Stimulated activated CD4-positive, alpha-beta T cell treated with anti-CD3 and anti-CD28 coated beads, TNF-alpha, amount 100 ng/mL, for 48 hours (primary cell): Measurements from ENCODE around the gene TAB2.
"Not testable (repeated sequence)": the region's sequence is repeated elsewhere in the genome, so short reads cannot be mapped to it uniquely, and the experiment has no call there.

Experiments used
- DNase-seq, 3 donors: peaks; one replicate each; pipeline ENCODE4 v3.0.0-alpha.2; 2020; ENCODE audit warnings: low read depth in 3 of 3

TAB2 gene

DNA sequence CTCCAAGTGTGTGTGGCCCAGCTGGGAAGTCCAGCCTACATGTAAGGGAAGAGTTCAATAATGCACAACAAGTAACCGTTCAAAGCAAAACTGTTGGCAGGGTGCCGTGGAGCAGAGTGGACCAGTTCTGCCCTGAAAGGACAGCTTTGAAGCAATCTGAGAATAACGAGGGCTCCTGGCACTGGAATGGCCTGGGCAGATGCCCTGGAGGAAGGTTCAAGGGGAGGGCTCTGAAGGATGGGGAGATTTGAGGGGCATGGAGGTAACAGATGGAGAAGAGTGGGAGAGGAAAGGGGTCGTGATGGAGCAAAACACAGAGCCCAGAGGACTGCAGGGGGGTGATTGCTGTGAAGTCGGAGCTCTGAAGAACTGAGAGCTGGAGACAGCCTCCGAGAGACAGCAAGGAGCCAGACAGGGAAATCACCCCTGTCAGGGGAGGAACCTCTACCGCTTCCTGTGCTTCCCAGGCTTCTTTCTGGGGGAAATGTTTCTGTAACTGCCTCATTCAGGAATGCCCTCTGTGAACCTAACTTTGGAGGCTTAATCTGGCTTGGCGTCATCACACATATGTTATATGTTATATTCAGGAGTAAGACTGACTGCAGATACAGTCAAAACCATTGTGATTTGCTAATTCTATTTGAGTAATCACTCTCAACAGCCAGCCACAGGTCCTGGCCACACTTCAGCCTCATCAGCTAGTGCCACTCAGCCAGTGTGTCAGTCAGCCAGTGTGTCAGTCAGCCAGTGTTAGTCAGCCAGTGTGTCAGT is 126.1 kb downstream of the TAB2 start:
- no peak for DNase-seq

DNA sequence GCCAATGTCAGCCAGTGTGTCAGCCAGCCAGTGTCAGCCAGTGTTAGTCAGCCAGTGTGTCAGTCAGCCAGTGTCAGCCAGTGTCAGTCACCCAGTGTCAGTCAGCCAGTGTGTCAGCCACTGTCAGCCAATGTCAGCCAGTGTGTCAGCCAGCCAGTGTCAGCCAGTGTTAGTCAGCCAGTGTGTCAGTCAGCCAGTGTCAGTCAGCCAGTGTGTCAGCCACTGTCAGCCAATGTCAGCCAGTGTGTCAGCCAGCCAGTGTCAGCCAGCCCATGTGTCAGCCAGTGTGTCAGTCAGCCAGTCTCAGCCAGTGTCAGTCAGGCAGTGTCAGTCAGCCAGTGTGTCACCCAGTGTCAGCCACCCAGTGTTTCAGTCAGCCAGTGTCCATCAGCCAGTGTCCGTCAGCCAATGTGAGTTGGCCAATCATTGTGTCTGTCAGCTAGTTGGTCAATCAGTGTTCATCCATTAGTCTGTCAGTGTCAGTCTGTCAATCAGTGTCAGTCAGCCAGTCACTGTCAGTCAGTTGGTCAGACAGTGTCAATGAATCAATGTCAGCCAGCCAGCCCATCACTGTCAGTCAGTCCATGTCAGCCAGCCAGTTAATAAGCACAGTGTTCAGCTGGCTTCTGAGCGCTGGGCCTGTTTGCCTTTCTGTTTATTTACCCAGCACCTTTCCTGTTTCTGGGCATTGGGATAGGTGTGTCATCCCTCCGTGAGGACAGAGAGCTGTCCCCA is 127.0 kb downstream of the TAB2 start:
- DNase-seq: not testable (repeated sequence)

DNA sequence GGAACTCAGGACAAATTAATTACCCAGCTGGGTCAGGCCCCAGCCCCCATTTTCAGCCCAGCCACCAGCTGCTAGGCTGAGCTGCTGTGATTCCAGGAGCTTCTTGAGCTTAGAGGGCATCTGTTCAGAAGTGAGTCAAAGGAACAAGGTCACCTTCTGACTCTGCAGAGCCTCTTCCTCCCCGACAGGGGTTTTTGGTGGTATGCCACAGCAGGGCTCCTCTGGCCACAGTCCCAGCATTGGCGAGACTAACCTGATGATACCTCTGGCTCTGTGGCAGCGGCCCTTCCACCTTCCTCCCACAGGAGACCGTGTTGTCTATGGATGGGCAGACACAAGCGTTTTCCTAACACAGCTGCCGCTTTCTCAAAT is 127.6 kb downstream of the TAB2 start:
- DNase-seq: no peak

DNA sequence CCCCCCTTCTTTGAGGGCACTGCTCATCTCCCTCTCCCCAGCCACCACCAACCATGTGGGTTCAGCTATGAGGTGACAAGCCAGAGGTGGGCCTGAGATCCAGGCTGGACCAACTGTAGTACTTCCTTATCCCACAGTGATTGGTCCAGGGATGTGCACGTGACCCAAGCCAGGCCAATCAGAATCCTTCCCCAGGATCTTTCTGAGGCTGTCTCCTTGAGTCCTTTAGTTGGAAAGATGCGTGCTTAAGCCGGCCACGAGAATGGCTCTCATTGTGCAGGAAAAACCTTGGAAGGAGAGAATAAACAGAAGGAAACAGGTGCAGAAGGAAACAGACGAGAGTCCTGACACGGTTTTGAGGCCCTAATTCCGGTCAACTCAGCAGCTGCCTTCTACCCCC is 128.1 kb downstream of the TAB2 start:
- DNase-seq: no peak

DNA sequence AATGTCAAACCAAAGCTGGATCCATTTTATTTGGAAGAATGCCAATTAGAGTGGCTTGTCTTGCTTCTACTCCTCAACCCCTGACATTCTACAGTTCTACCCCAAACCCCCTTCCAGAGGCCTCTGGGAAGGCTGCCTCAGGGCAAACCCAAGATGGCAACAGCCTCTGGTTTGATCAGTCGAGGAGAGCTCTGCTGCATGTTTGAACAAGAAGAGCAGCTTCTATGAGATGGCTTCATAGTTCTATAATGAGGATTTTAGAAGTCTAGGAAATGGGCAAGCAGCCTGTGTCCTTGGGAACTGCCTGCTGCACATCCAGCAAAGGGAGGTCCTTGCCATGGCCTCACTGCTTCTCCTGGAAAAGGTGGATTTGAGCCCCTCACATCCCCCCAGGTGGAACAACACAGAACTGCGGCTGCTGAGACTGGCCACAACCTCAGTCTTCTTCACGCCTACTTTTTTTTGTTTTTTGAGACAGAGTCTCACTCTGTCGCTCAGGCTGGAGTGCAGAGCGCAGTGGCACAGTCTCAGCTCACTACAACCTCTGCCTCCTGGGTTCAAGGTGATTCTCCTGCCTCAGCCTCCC is 129.4 kb downstream of the TAB2 start:
- DNase-seq: no peak

DNA sequence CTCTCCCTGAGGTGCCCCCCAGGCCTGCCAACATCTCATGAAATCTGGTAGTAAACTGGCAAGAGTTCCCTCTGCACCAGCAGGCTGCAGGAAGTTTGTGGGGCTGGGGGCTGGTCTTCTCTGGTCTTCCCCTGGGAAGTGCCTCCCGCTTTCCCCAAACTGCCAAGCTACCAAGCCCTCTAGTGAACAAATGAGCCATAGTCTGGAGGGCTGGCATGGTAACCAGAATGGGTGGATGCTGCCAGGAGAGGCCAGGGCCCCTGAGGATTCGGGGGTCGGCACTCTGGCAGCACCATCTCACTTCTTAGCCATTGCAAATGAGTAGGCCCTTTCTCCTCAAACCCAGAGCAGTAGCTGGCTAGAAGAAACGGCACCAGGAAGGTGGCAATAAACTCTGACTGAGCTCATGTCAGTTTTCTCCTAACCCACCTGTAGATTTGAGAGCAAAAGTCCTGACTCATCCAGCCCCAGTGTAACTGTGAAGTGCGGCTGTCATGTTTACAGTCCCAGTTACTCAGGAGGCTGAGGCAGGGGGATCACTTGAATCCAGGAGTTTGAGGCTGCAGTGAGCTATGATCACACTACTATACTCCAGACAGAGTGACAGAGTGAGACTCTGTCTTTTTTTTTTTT is 131.4 kb downstream of the TAB2 start:
- DNase-seq: no peak

DNA sequence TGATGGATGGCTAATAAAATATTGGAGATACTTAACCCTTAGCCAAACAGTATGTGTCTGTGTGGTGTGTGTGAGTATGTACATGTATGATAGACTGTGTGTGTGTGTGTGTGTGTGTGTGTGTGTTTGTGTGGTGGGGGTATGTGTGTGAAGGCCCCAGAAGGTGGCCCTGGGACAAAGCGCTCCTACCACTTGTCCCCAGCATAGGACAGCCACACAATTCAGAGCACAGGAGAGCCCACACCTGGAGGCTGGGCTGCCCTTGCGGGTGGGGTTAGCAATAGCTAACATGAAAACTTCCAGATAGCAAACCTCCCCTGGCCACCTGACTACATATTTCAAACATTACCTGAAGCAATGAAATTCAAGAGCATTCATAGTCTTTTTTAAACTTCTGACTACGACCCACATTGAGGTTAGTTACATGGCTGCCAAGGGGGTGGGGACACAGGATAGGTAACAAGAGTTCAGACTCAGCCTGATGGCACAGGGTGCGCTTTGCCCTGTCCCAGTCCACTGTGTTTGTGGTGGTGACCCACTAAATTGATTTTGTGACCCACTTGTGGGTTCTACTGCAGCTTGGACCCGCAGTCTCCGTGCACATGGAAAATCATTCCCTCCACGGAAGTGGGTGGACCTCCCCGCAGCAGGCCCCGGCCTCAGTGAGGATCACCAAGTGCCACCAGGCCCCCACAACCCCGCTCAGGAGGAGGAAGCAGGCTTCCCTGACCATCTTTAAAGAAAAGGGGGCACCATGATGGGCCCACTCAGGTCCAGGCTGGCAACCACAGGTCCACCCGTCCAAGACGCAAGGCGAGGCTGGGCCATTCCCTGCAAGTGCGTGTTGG is 132.5 kb downstream of the TAB2 start:
- no peak for DNase-seq

DNA sequence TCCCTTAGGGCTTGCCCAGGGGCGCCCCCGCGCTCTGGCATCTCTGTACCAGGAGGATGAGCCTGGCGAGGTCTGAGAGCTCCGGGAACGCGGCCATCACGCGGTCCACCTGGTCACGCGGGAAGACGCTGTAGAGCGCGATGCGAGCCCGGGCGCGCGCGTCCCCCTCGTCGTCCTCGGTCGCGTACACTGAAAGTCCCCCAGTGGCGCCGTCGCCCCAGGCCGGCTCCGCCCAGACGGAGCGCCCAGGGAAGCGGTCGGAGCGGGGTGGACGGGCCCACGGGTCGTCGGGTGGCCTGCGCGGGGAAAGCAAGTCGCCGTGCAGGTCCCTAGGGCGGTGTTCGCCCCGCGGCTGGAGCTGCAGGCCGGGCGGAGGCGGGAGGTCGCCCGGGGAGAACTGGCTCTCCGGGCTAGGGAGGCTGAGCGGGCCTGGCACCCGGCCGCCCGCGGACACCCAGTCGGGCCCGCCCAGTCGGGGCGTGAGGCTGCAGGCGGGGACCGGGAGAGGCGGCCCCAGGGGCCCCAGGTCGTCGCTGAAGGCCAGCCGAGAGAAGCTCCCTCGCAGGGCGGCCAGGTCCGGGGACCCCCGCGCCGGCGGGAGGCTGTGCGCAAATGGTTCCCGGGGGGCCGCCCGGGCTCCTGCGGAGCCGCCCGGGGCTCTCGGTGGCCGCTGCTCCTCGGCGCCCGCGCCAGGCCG is 133.3 kb downstream of the TAB2 start:
- no peak for DNase-seq

DNA sequence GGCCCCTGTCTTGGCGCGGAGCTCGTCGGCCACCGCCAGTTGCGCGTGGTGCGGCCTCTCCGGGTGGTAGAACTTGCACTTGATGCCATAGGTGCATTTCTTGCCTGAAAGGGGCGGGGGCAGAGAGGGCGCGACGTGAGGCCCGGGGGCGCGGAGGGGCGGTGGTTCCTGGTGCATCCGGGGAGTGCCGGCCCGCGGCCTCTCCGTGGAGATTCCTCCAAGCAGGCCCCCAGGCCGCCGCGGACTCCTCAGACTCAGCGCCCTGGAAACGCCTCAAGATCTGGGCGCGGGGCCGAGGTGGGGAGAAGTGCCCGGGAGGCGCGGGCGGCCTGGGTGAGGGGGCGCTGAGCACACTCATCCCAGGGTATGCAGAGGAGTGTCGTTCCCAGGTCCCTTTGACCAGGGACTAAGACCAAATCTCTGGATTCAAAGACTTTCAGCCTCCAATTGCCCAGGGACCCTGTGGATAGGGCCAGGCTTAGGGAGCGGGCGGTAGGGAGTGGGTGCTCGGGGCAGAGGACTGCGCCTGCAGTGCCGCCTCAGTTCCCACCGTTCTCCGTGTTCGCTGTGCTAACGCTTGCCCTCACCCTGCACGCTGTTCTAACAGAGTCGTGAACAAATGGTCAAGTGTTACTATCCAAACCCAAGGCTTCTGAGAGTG is 134.0 kb downstream of the TAB2 start:
- DNase-seq: no peak

DNA sequence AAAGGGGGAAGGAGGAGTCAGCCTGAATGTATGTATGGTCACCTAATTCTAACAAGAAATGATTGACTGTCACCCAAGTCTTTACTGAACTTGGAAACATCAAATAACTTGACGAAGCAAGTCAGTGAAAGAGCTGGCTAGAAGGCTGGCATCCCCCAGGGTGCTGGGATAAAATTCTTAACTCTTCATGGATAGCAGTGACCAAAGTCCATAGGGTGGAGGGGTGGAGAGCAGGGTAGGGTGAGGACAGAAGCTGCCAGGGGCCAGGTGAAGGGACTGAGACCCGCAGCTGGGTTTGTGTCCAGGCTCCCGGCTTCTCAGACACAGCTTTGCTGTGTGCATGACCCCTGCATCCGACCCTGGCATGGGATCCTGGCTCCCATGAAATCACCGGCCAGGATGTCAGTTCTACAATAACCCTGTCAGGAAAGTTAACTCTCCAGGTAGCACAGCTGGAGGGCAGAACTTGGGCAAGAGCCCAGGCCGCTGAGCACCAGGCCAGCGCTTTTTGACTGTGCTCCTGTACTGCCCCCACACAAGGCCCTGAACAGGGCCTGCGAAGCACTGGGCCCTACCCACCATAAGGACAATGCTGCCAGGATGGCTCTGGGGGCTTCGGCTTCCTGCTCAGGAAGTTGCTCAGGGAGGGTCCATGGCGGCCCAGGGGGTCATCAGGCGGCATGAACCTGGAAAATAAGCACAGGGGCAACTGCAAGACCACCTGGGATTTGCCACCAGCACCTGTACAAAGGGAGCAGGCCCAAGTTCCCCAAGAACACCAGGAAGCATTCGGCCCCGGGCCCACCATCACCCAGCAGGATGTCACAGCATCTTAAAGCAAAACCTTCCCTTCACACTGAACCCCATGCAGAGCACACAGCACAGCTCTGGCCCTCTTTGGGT is 134.8 kb downstream of the TAB2 start:
- DNase-seq: no peak

DNA sequence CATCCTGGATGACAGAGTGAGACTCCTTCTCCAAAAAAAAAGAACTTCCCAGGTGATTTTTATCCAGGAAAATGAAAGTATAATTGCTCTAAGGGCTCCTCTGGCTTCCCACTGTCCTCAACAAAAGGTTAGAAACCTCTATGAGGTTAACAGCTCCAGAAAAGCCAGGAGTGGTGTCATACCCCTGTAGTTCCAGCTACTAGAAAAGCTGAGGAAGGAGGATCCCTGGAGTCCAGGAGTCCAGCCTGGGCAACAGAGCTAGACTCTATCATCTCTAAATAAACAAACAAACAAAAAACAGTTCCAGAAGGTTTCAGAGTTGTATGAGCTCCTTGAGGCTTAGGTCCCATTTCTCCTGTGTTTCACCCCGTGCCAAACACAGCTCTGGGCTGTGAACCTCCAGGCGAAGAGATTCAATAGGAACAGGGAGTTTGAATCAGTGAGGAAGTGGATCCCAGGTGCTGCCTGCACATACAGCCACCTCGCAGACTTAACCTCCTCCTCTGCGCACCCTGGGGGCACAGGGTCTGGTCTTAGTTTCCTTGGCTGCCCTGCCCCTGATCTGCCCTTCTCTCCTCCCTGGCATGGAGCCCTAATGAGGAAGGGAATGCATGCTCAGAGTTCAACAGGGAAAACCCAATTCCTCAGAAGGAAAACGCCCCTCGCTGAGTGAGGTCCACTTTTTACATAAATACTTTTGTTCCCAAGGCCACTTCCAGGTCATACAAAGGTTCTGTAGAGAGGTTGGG is 136.3 kb downstream of the TAB2 start:
- no peak for DNase-seq

DNA sequence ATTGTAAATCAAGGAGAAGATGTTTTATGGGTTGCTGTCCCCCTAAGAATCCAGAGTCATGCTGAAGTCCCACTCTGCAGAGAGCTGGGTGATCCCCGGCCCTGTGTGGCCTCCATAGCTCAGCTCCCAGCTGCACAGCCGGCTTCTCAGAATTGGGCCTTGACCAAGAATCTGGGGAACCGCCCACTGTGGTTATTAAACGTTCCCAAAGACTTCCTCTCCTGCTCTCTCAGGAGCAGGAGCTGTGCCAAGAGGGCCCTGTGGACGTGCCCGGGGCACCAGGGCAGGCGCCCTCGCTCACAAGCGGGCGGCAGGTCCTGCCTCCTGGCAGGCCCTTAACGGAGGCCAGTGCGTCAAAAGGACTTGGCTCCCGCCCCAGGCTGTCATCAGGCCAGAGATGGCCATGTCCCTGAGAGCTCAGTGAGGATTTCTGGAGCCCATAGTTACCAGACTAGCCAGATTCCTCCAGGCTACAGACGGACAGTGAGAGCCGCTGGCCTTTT is 136.9 kb downstream of the TAB2 start:
- no peak for DNase-seq

DNA sequence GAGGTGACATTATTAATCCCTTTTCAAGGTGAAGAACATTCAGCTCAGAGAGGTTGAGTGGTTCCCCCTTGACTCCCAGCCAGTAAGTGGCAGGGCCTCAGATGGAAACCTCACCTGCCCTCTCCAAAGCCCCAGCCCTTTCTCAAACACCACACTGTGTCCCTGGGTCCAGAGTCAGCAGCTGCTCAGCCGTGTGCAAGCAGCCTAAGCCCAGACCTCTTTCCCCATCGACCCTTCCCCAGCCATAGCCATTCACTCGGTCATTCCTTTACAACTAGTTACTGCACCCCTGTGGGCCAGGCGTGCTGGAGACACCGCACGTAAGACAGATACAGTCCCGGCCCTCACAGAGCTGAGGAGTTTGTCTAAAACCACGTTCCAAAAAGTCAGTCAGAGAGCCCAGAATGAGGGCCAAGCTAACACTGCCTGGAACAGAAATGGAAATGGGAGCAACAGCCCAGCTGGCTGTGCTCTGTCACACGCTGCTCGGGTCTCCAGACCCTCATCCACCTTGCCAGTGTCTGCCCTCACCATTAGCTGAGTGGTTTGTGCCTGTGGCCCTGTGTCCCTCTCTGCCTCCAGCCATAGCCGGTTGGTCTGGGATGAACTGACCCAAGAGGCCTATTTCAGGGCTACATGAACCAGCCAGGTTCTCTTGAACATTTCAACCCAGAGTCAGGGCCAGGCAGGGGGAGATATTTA is 137.7 kb downstream of the TAB2 start:
- no peak for DNase-seq

DNA sequence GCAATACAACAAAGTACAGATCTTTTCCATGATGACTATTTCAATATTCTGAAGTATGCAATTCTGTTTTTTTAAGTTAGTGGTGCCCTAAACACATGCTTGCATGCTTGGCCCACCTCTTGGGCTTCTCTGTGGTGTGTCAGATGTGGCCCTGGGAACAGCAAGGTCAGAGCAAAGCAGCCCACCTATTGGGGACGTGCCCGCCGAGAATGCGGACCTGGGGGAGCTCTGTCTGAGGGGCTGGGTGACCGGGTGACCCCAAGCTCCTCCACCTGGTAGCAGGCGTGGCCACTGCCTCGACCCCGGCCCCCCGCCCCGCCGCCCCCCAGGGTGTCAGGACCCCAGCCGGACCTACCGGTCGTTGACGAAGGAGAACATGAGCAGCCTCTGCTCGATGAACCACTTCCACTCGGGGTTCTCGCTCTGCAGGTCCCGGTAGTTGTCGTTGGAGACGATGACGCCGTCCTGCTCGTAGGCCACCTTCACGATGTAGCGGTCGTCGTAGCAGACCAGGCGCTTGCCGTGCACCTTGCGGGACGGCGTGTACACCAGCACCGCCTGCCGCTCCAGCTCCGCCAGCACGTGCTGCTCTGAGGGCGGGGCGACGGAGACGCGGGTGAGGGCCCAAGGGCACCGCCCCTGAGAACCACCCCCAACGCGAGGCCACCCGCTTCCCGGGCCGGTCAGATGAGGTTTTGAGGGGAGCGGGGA is 139.0 kb downstream of the TAB2 start:
- DNase-seq: no peak

DNA sequence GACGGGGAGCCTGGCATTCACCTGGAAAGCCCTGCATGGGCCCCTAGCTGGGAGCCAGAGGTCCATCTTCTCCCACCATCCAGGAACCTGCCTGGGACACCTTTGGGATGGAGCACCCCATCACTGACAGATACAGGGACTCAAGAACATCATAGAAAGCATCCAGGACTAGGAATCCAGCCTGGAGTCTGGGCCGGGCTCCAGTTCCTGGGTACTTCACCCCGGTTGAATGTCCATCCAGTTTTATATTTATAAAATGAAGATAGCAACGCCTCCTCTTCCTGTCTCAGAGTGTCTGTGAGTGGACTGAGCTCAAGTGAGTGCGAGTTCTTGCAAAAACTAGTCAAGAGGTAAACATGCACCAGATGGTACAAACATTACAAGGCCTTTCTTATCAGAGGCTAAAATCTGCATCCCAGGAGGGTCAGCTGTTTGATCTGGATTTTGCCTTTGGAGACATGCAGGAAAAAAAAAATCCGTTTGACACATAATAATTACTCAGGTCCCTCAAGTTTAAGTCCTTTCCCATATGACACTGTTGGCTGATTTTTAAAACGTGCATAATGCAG is 139.9 kb downstream of the TAB2 start:
- no peak for DNase-seq

DNA sequence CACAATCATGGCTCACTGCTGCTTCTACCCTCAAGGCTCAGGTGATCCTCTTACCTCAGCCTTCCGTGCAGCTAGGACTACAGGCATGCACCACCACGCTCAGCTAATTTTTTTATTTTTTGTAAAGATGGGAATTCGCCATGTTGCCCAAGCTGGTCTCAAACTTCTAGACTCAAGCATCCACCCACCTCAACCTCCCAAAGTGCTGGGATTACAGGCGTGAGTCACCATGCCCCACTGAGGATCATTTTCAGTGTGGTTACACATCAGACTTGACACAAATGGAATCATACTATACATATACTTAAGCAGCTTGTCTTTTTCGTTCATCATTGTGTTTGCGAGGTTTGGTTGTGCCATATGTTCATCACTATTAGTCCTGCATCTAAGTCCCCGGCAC is 140.7 kb downstream of the TAB2 start:
- DNase-seq: no peak

DNA sequence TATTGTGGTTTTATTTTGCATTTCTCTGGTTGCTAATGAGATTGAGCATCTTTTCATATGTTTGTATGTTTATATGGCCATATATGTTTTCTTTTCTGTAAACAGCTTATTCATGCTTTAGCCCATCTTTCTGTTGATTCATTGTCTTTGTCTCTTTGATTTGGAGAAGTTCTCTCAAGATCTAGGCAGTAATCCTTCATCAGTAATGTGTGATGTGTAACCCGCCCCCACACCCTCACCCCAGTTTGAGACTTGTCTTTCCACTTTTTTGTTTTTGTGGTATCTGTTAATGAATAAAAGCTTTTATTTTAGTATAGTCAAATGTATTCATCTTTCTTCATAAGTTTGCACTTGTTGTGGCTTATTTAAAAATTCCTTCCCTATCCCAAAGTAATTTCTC is 141.3 kb downstream of the TAB2 start:
- no peak for DNase-seq
